Mesothelial cell of epicardium (in vitro differentiated cells): ENCODE data around the gene UFD1. TPM values are rescaled to one million over a fixed set of nuclear protein-coding genes. Genes with fewer than 3 reads are reported as not detected.

Source experiments
- DNase-seq, 2 experiments: peaks; one replicate each; pipeline ENCODE4 v3.0.0; 2021; ENCODE audit warnings: low spot score in 2 of 2; ENCODE audit not compliant: unreplicated experiment in 2 of 2
- H3K27ac Mint-ChIP-seq: 2 replicates; pipeline ENCODE4 v1.8.0; 2021; ENCODE audit warnings: mixed read lengths
- H3K27me3 Mint-ChIP-seq: 2 replicates; pipeline ENCODE4 v1.8.0; 2021; ENCODE audit warnings: low read depth, mixed read lengths
- H3K36me3 Mint-ChIP-seq: 2 replicates; pipeline ENCODE4 v1.8.0; 2021; ENCODE audit warnings: mixed read lengths
- H3K4me1 Mint-ChIP-seq: 2 replicates; pipeline ENCODE4 v1.8.0; 2021; ENCODE audit warnings: mixed read lengths
- H3K4me3 Mint-ChIP-seq: 2 replicates; pipeline ENCODE4 v1.8.0; 2021; ENCODE audit warnings: mild to moderate bottlenecking, moderate library complexity, mixed read lengths
- H3K9me3 Mint-ChIP-seq: 2 replicates; pipeline ENCODE4 v1.8.0; 2021; ENCODE audit warnings: mixed read lengths
- CTCF ChIP-seq: fragments of 200-600 bp; sonication (generic); IDR thresholded peaks from one replicate; pipeline ENCODE4 v1.5.0; 2021; ENCODE audit warnings: antibody characterized with exemption; ENCODE audit not compliant: unreplicated experiment
- total RNA-seq: library from RNA; stranded (reverse); gene quantifications from 3 replicates; pipeline ENCODE4 v1.2.1, GENCODE V29; 2021

The UFD1 gene
- total RNA-seq, 1 donor from 2014 or later = 38.8 TPM

- Mint-ChIP-seq H3K4me1 (peaks cover 10% of the 10 kb centered on the region), H3K36me3 (peaks cover 45% of the 10 kb centered on the region), H3K4me3 (no peak overlapping the region), H3K27me3 (no peaks in the 10 kb centered on the region), H3K9me3 (no peaks in the 10 kb centered on the region), H3K27ac (no peak overlapping the region)
- no peak for DNase-seq
- no peak for TF ChIP-seq CTCF
Measured at GRCh38 chr22:19466126-19466716, 12.8 kb downstream of the UFD1 start.

GRCh38 chr22:19464975-19465374 lies 14.0 kb downstream of the UFD1 start:
- Mint-ChIP-seq H3K4me1 (peaks cover 10% of the 10 kb centered on the region), H3K27ac (no peak overlapping the region), H3K36me3 (peaks cover 42% of the 10 kb centered on the region), H3K4me3 (no peak overlapping the region), H3K9me3 (no peaks in the 10 kb centered on the region), H3K27me3 (no peaks in the 10 kb centered on the region)
- no peak for DNase-seq
- TF ChIP-seq CTCF = no peak

- Mint-ChIP-seq H3K36me3 (peaks cover 40% of the 10 kb centered on the region), H3K9me3 (no peaks in the 10 kb centered on the region), H3K4me1 (peaks cover 10% of the 10 kb centered on the region), H3K27ac (peak overlapping the region; percentile 43), H3K27me3 (no peaks in the 10 kb centered on the region), H3K4me3 (no peak overlapping the region)
- no peak for TF ChIP-seq CTCF
- DNase-seq = no peak
Measured at GRCh38 chr22:19464546-19464945, 14.4 kb downstream of the UFD1 start.

- no peak overlapping the region for H3K4me3 Mint-ChIP-seq
Measured at GRCh38 chr22:19463491-19464469, 15.2 kb downstream of the UFD1 start.

GRCh38 chr22:19463008-19463407 lies 16.0 kb downstream of the UFD1 start:
- Mint-ChIP-seq H3K9me3 (no peaks in the 10 kb centered on the region), H3K27ac (no peak overlapping the region), H3K36me3 (peaks cover 28% of the 10 kb centered on the region), H3K4me1 (peaks cover 10% of the 10 kb centered on the region), H3K4me3 (no peak overlapping the region), H3K27me3 (no peaks in the 10 kb centered on the region)
- DNase-seq = no peak
- no peak for TF ChIP-seq CTCF

More at GRCh38 chr22:19463491-19464469, 15.2 kb downstream of the UFD1 start:
- Mint-ChIP-seq H3K36me3 (peaks cover 35% of the 10 kb centered on the region), H3K9me3 (no peaks in the 10 kb centered on the region), H3K27ac (peak overlapping the region; percentile 75), H3K27me3 (no peaks in the 10 kb centered on the region), H3K4me1 (peaks cover 10% of the 10 kb centered on the region)
- DNase-seq = no peak
- TF ChIP-seq CTCF = no peak
